D721Med (cell line): ENCODE data around the gene SHF.
"Not testable (repeated sequence)": the region's sequence is repeated elsewhere in the genome, so short reads cannot be mapped to it uniquely, and the experiment has no call there.

ENCODE experiments used
- DNase-seq: peaks from one replicate; pipeline ENCODE4 v3.0.0; 2011; ENCODE audit warnings: low spot score; ENCODE audit not compliant: insufficient read length
- FAIRE-seq: peaks from 2 replicates; lab custom pipeline; 2011; peaks lifted over from hg19 to GRCh38; lab: Jason Lieb, UNC
- TF ChIP-seq, protein P1 (sequence below): IDR thresholded peaks from 2 replicates; pipeline ENCODE4 v1.5.1; 2012; ENCODE audit warnings: mild to moderate bottlenecking, control low read depth; ENCODE audit not compliant: insufficient read depth; ENCODE audit errors: missing control alignments

The SHF gene

DNA sequence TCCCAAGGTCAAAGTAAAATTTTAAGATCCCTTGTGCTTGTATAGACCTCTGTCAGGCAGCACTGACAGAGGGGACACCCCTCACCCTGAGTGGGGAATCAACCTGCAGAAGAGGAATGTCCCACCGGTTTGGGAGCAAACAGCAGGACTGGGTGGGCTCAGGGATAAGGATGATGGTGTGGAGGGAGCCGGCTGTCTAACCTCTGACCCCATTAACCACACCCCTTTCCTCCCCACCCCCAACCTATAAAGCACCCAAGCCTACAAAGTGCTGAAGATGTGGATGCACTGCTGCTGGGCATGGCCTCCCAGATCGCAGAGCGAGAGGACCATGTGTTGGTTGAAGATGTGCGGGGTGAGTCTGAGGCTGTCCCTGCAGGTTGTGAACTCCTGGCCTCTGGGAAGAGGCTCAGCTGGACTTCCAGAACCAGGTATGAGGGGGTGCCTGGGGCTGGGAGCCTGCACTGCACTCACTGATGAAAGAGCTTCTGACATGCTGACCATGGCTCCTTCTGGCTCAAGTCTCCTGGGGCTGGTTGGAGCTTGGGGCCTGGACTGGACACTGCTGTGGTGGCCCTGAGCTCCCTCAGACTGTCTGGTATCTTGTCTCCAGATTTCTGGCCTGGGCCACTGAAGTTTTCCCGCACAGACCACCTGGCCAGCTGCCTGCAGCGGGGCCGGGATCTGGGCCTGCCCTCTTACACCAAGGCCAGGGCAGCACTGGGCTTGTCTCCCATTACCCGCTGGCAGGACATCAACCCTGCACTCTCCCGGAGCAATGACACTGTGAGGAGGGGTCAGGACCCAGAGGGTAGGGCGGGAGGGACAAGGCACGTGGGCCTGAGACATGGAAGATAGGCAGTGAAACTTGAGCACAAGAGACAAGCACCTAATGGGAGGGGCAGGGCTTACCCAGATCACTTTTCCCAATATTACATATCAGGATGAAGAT lies 48.7 kb downstream of the SHF start:
- DNase-seq (no peak), FAIRE-seq (no peak)
- TF ChIP-seq, protein P1, sequence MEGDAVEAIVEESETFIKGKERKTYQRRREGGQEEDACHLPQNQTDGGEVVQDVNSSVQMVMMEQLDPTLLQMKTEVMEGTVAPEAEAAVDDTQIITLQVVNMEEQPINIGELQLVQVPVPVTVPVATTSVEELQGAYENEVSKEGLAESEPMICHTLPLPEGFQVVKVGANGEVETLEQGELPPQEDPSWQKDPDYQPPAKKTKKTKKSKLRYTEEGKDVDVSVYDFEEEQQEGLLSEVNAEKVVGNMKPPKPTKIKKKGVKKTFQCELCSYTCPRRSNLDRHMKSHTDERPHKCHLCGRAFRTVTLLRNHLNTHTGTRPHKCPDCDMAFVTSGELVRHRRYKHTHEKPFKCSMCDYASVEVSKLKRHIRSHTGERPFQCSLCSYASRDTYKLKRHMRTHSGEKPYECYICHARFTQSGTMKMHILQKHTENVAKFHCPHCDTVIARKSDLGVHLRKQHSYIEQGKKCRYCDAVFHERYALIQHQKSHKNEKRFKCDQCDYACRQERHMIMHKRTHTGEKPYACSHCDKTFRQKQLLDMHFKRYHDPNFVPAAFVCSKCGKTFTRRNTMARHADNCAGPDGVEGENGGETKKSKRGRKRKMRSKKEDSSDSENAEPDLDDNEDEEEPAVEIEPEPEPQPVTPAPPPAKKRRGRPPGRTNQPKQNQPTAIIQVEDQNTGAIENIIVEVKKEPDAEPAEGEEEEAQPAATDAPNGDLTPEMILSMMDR: no peak

DNA sequence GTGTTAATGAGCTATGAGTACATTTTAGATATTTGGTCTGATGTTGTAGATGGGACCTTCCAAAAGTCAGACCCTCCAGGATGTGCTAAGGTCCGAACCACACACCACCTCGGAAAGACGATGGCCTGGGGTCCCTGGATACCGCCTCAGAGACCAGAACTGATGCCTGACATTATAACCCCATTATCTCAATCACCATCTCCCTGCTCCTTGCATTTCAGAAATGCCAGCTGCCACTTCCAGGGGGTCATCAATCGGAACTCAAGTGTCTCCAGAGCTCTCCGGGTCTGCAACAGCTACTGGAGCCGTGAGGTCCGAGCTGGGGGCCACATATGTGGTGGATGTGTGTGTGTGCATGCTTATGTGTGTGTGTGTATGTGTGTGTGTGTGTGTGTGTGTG lies 50.1 kb downstream of the SHF start:
- TF ChIP-seq, protein P1: no peak
- no peak for DNase-seq
- FAIRE-seq: no peak

DNA sequence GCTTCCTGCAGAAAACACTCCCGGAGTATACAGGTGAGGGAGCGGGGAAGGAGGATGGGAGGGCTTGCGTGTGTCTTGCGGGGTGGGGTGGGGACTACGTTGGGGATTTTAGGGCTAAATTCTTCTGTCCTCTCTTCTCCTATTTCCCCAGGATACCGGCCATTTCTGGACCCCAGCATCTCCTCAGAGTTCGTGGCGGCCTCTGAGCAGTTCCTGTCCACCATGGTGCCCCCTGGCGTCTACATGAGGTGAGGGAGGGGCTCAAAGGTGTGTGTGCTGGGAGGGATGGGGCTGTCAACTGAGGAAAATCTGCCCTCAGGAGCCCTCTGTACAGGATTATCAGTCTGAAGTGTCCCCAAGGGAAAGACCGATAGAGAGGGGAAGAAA lies 51.4 kb downstream of the SHF start:
- no peak for FAIRE-seq
- no peak for DNase-seq
- TF ChIP-seq, protein P1: peak; percentile 14

DNA sequence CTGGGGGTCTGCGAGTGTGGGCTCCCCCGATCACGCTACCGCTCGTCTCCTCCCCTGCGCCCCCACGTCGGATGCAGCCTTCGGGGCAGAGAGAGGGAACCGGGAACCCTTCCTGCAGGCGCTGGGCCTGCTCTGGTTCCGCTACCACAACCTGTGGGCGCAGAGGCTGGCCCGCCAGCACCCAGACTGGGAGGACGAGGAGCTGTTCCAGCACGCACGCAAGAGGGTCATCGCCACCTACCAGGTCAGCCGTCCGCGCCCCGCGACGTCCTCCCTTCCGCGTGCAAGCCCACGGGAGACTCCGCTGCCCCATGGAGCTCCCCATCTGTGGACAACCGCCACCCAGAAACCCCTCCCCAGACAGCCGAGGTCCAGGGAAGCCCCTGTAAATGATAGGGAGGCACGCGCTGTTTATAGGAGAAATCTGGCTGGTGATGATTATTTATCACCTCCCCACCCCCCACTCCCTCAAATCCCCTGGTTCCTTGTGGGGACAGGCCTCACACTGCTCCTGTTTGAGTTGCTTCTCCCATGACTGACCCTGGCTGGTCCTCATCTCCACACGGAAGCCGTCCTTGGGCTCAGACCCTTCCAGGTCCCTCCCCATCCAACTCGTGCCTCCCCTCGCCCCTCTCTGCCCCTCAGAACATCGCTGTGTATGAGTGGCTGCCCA lies 51.9 kb downstream of the SHF start:
- not testable (repeated sequence) for DNase-seq, FAIRE-seq

DNA sequence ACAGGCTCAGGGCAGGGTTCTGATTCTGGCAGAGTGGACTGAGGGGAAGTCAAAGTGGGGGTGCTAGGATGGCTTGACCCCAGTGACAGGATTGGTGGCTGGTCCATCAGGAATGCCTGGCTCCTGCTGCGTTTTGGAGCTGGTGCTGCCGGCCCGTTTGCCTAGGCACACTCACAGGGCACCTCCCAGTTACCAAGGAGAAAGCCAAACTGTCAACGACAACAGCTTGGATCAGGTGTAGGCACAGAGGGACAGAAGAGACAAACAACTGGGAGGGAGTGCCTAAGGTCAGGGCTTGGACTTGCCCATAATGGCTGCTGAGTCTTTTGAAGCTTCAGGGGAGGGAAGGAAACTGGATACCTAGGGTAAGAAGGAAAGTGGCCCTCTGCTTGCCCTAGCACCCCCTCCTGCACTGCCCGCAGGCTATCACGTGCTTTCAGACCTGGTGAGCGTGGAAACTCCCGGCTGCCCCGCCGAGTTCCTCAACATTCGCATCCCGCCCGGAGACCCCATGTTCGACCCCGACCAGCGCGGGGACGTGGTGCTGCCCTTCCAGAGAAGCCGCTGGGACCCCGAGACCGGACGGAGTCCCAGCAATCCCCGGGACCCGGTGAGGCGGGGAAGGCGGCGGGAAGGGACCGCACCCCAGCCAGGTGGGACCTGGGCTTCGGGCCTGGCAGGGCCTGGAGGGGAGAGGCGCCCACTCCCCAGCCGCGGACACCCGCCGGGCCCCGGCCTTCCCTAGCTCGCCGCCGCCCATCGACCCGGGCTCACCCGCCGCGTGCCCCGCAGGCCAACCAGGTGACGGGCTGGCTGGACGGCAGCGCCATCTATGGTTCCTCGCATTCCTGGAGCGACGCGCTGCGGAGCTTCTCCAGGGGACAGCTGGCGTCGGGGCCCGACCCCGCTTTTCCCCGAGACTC lies 52.8 kb downstream of the SHF start:
- no peak for FAIRE-seq

DNA sequence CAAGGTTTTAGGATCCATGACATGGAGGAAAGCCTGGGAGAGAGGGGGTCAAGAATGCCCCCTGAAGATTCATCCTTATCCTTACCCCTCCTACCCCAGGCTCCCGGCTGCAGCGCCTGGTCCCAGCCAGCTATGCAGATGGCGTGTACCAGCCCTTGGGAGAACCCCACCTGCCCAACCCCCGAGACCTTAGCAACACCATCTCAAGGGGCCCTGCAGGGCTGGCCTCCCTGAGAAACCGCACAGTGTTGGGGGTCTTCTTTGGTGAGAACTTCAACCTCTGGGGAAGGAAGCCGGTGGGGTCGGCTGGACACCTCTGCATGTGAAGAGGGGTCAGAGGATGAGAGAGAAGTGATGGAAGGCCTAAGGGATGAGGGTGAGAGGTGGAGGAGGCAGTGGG lies 53.7 kb downstream of the SHF start:
- FAIRE-seq (no peak), DNase-seq (no peak)
- TF ChIP-seq, protein P1: no peak

More for the DNA sequence above, 52.8 kb downstream of the SHF start:
- TF ChIP-seq, protein P1: no peak
- DNase-seq: no peak

DNA sequence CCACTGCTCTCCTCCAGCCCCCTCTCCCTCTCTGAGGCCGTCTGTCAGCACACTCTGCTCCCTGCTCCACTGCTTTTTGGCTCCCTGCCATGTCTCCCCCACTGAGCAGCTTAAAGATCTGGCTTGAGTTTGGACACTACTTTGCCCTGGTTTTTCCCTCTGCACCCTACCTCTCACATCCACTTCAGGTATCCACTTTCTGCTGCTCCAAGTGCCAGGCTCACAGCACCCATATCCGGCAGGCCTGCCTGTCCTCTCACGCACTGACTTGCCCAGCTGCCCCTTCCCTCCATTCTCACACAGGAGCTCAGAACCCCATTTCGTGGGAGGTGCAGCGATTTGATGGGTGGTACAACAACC lies 54.2 kb downstream of the SHF start:
- TF ChIP-seq, protein P1: no peak
- DNase-seq: no peak
- FAIRE-seq: no peak
